K562 (cell line): ENCODE data around the gene TNF. TPM values are rescaled to one million over a fixed set of nuclear protein-coding genes. Genes with fewer than 3 reads are reported as not detected.
A peak's percentile ranks its signal among the peaks of the same experiment; 100 is the strongest.

Experiments
- ATAC-seq: fragments of 200-7000 bp; cut with Tn5 transposase; 3 replicates; pipeline ENCODE4 v1.9.1; 2020; ENCODE audit warnings: moderate library complexity
- BruUV-seq: library from RNA; stranded (reverse); fragments of 400-500 nt; replicated peaks from 2 replicates; lab custom pipeline; 2021; lab: Mats Ljungman, UMichigan
- CTCF ChIA-PET: fragments of 300-600 bp; formaldehyde crosslinking; extraction: SDS; loops from one replicate; lab custom pipeline; 2021; ENCODE audit warnings: low intra/inter-chr PET ratio; lab: Yijun Ruan, JAX
- POLR2A ChIA-PET: fragments of 300-600, 350-650 bp; sonication (Branson Sonifier 250); formaldehyde crosslinking; extraction: SDS; loops from one replicate; lab custom pipeline; 2021; ENCODE audit warnings: antibody characterized with exemption, inconsistent platforms; lab: Yijun Ruan, JAX
- DNase-seq, 4 experiments: peaks; one replicate each; pipeline versions ENCODE4 v3.0.0 to v3.0.0-alpha.2; 2011 to 2018; ENCODE audit warnings: low spot score in 3 of 4, mixed read lengths in 3 of 4; ENCODE audit errors: extremely low read depth in 1 of 4
- FAIRE-seq: peaks from 2 replicates; lab custom pipeline; 2011; peaks lifted over from hg19 to GRCh38; lab: Jason Lieb, UNC
- H2AFZ ChIP-seq: 2 replicates; pipeline ENCODE4 v1.6.0; 2011; ENCODE audit warnings: low read depth, low read length, control low read depth, inconsistent platforms
- H3K27ac ChIP-seq: fragments of 200-600 bp; 3 replicates; pipeline ENCODE4 v1.8.0; 2011; ENCODE audit warnings: low read depth, mild to moderate bottlenecking, control low read depth, inconsistent platforms, low read length, moderate library complexity, mixed read lengths; ENCODE audit errors: extremely low read depth
- H3K27me3 ChIP-seq, 2 experiments: fragments of 300-600 bp in 1 of 2; 2 replicates in 1 of 2; 3 replicates in 1 of 2; pipeline versions ENCODE4 v1.6.0 to v1.8.0; 2011; ENCODE audit warnings: inconsistent platforms in 2 of 2, low read length in 2 of 2, mild to moderate bottlenecking in 1 of 2, mixed read lengths in 1 of 2, moderate library complexity in 1 of 2; ENCODE audit not compliant: control insufficient read depth in 2 of 2, insufficient read depth in 2 of 2
- H3K36me3 ChIP-seq: fragments of 300-600 bp; 3 replicates; pipeline ENCODE4 v1.8.0; 2011; ENCODE audit warnings: mild to moderate bottlenecking, low read length, inconsistent platforms; ENCODE audit not compliant: control insufficient read depth, insufficient read depth
- H3K4me1 ChIP-seq, 2 experiments: fragments of 200-600 bp in 1 of 2; replicated peaks in 1 of 2; 2 replicates in 1 of 2; 3 replicates in 1 of 2; pipeline versions ENCODE4 v1.5.1 to v1.8.0; 2011; ENCODE audit warnings: inconsistent platforms in 2 of 2, low read length in 2 of 2, mild to moderate bottlenecking in 1 of 2, mixed read lengths in 1 of 2, moderate library complexity in 1 of 2; ENCODE audit not compliant: control insufficient read depth in 2 of 2, insufficient read depth in 2 of 2
- H3K4me2 ChIP-seq: 2 replicates; pipeline ENCODE4 v1.6.1; 2011; ENCODE audit warnings: low read length, control low read depth, inconsistent platforms, mixed read lengths; ENCODE audit not compliant: insufficient read depth
- H3K4me3 ChIP-seq: fragments of 200-600 bp; sonication (generic), shearing (Covaris generic); 2 replicates; pipeline ENCODE4 v1.5.1; 2016; ENCODE audit warnings: control low read depth, inconsistent platforms
- H3K79me2 ChIP-seq: fragments of 200-600 bp; 3 replicates; pipeline ENCODE4 v1.8.0; 2011; ENCODE audit warnings: low read length, inconsistent platforms; ENCODE audit not compliant: control insufficient read depth, insufficient read depth
- H3K9ac ChIP-seq, 2 experiments: 2 replicates each; pipeline versions ENCODE4 v1.6.0 to v1.6.1; 2011; ENCODE audit warnings: low read depth in 2 of 2, low read length in 2 of 2, control low read depth in 1 of 2, inconsistent platforms in 1 of 2, mild to moderate bottlenecking in 1 of 2, mixed read lengths in 1 of 2; ENCODE audit not compliant: insufficient read depth in 1 of 2
- H3K9me1 ChIP-seq: one replicate; pipeline ENCODE4 v1.6.0; 2011; ENCODE audit warnings: inconsistent platforms, mild to moderate bottlenecking, low read length, moderate library complexity; ENCODE audit not compliant: control insufficient read depth, insufficient read depth
- H3K9me3 ChIP-seq: replicated peaks from 2 replicates; pipeline ENCODE4 v1.5.1; 2011; ENCODE audit warnings: low read depth, low read length, inconsistent platforms; ENCODE audit not compliant: control insufficient read depth, insufficient read depth
- H4K20me1 ChIP-seq: replicated peaks from 2 replicates; pipeline ENCODE4 v1.6.1; 2011; ENCODE audit warnings: low read length, inconsistent platforms, mixed read lengths; ENCODE audit not compliant: control insufficient read depth, insufficient read depth
- ILF3 ChIP-seq: fragments of 450-650 bp; IDR thresholded peaks from 2 replicates; pipeline ENCODE4 v1.6.1; 2018; ENCODE audit warnings: antibody characterized with exemption, mild to moderate bottlenecking, moderate library complexity, borderline replicate concordance
- MAZ ChIP-seq, 2 experiments: fragments of 450-650 bp in 1 of 2; sonication (generic) in 1 of 2; formaldehyde crosslinking; IDR thresholded peaks in 1 of 2; conservative IDR thresholded peaks in 1 of 2; 2 replicates each; pipeline versions ENCODE4 v1.4.0 to v1.5.0; 2020; ENCODE audit warnings: mild to moderate bottlenecking in 1 of 2, missing genetic modification reagents in 1 of 2
- NFRKB ChIP-seq: fragments of 450-650 bp; IDR thresholded peaks from 2 replicates; pipeline ENCODE4 v1.6.1; 2016; ENCODE audit warnings: low read depth
- SMARCE1 ChIP-seq: fragments of 450-650 bp; IDR thresholded peaks from 2 replicates; pipeline ENCODE4 v1.7.1; 2016; ENCODE audit warnings: mild to moderate bottlenecking
- TBL1XR1 ChIP-seq, 2 experiments: IDR thresholded peaks; 2 replicates each; pipeline ENCODE4 v1.6.1; 2012; ENCODE audit warnings: improper control_type of control experiment in 2 of 2, low read length in 2 of 2, mild to moderate bottlenecking in 1 of 2
- ZBED1 ChIP-seq: IDR thresholded peaks from 2 replicates; pipeline ENCODE4 v1.6.1; 2014
- ZNF717 ChIP-seq: fragments of 250-450 bp; sonication (Bioruptor Pico); IDR thresholded peaks from 2 replicates; pipeline ENCODE4 v1.5.0; 2021
- ZNF830 ChIP-seq: fragments of 250-450 bp; sonication (Bioruptor Pico); IDR thresholded peaks from 2 replicates; pipeline ENCODE4 v1.5.0; 2021; ENCODE audit warnings: mild to moderate bottlenecking
- WGBS: fragments of 100-300 bp; shearing (Covaris generic); methylation state at CpG from one replicate; pipeline ENCODE4 v1.1.6; 2016; ENCODE audit warnings: low coverage, mixed read lengths; ENCODE audit not compliant: insufficient coverage; ENCODE audit errors: missing lambda C conversion rate; 5-methylcytosine and 5-hydroxymethylcytosine counted together
- in situ Hi-C: fragments of 300-500 bp; cut with MboI; formaldehyde crosslinking; loops from 4 replicates; pipeline ENCODE4 v1.15.0; 2018; ENCODE audit warnings: inconsistent platforms, mixed read lengths
- intact Hi-C: fragments of 100-400 bp; cut with micrococcal nuclease; formaldehyde crosslinking; loops from 2 replicates; pipeline ENCODE4 v1.14.2; 2022
- polyA plus RNA-seq, 8 experiments: library from polyadenylated mRNA; depleted of rRNA in 4 of 8; stranded (reverse) in 5 of 8; unstranded in 3 of 8; fragments of >200 nt; fragmentation: Nextera tagmentation in 2 of 8; fragmentation: Illumina TruSeq in 1 of 8; extraction: Ambion mirVana in 2 of 8; extraction: Trizol in 1 of 8; gene quantifications; 2 replicates each; pipeline versions ENCODE4 v1.2.1 to v1.2.3, GENCODE V29; 2011 to 2014; ENCODE audit warnings: inconsistent platforms in 1 of 8, missing spikeins in 1 of 8
- total RNA-seq, 7 experiments: library from RNA; depleted of rRNA in 6 of 7; stranded (reverse); fragments of >200 nt in 6 of 7; fragmentation: Illumina TruSeq in 2 of 7; extraction: Trizol in 2 of 7; gene quantifications; 2 replicates each; pipeline versions ENCODE4 v1.2.1 to v1.2.3, GENCODE V29; 2011 to 2021; ENCODE audit warnings: low replicate concordance in 1 of 7

The TNF gene
- total and polyA plus RNA-seq, 9 of the 15 experiments (the other 6 are each of a cell fraction or from before 2014, with no cell fraction given): 0.08 to 0.40 TPM; not detected in 7

GRCh38 chr6:31543639-31544038 lies 31.7 kb upstream of the TNF start:
- intact Hi-C loops: loop anchor here (5.0 to 10.0 kb wide), 2 partner anchors 146 to 231 kb away; partner anchors contain the start of gene VWA7
- TF ChIP-seq MAZ (CRISPR knock-in tag; conservative IDR thresholded peaks at IDR 0.05 in 1 of 2, IDR thresholded peaks at IDR 0.05 in 1 of 2) (no peak), ZNF830 (CRISPR knock-in tag) (no peak), ILF3 (no peak), SMARCE1 (no peak), ZNF717 (no peak), TBL1XR1 (IDR thresholded peaks at IDR 0.05; ENCODE audit: low read length in 2 of 2) (no peak), ZBED1 (no peak), NFRKB (no peak)
- Histone ChIP-seq H2AFZ (no peak overlapping the region), H3K4me2 (no peak overlapping the region), H3K27ac (no peak overlapping the region), H3K36me3 (peaks cover 30% of the 10 kb centered on the region), H3K9me3 (no peaks in the 10 kb centered on the region), H3K4me3 (no peak overlapping the region), H3K79me2 (peaks cover 61% of the 10 kb centered on the region), H3K9ac (peak overlapping the region in 1 of 2 experiments; percentile 23; a peak in 1 of 4 replicates), H3K4me1 (peaks cover 16 to 29% of the 10 kb centered on the region in 2 experiments), H3K27me3 (no peaks in the 10 kb centered on the region), H4K20me1 (peaks cover 24% of the 10 kb centered on the region), H3K9me1 (peaks cover 15% of the 10 kb centered on the region)
- ChIA-PET POLR2A (interaction anchor here (1.1 to 3.9 kb wide), 7 partner anchors 7 to 55 kb away, joined by 3 to 27 read pairs (median 20); partner anchors contain the start of gene LTB), CTCF (interaction anchor here (0.9 kb wide), 1 partner anchor 55 kb away, joined by 3 read pairs; no protein-coding TSS in a partner anchor)
- DNase-seq (no peak), FAIRE-seq (no peak), ATAC-seq (no peak)
- WGBS: 94% methylated on average over 6 of the region's 6 CpGs
- BruUV-seq: no TSS peak
- in situ Hi-C loops: loop anchor here (25.0 kb wide), 1 partner anchor 1419 kb away; the partner anchor contains the start of genes BRD2 and HLA-DMA
